ENCODE measurements around the gene PRORP. TPM values are rescaled to one million over a fixed set of nuclear protein-coding genes. Genes with fewer than 3 reads are reported as not detected.
A peak's percentile ranks its signal among the peaks of the same experiment; 100 is the strongest.

PRORP gene
- total and polyA plus RNA-seq, 11 donors: 8.3 to 25.8 (median 21.1) TPM

GRCh38 chr14:35158491-35158890 is 36.1 kb downstream of the PRORP start:
- no peaks in the 10 kb centered on the region for H3K27me3 ChIP-seq
- ATAC-seq (no peak), DNase-seq (no peak)
- H3K9me3 ChIP-seq: no peaks in the 10 kb centered on the region
- peaks cover 0 to 11% (median 0%) of the 10 kb centered on the region in 9 donors for H3K36me3 ChIP-seq
- TF ChIP-seq CTCF (IDR thresholded peaks at IDR 0.05) (no peak), POLR2A (IDR thresholded peaks at IDR 0.05) (no peak)
- intact Hi-C loops (cut with DNase I): no loop called here
- no peak overlapping the region for H3K4me3 ChIP-seq
- WGBS, 4 donors: 88 to 97% (median 90%) methylated on average over 2 of the region's 2 CpGs
- peaks cover 0 to 64% (median 2%) of the 10 kb centered on the region in 12 donors for H3K4me1 ChIP-seq
- H3K27ac ChIP-seq: no peak overlapping the region

GRCh38 chr14:35158951-35159653 is 36.8 kb downstream of the PRORP start:
- ATAC-seq (no peak), DNase-seq (no peak)
- Histone ChIP-seq H3K9me3 (no peaks in the 10 kb centered on the region), H3K4me3 (no peak overlapping the region), H3K27me3 (no peaks in the 10 kb centered on the region), H3K27ac (peak overlapping the region in 1 of 12 donors; percentile 46), H3K4me1 (peaks cover 0 to 61% (median 2%) of the 10 kb centered on the region in 12 donors), H3K36me3 (peaks cover 0 to 11% (median 0%) of the 10 kb centered on the region in 9 donors)
- no peak for TF ChIP-seq CTCF (IDR thresholded peaks at IDR 0.05)
- intact Hi-C loops (cut with DNase I): no loop called here
- WGBS, 4 donors: 75 to 86% (median 84%) methylated on average over 8 of the region's 8 CpGs

GRCh38 chr14:35159742-35160409 is 37.5 kb downstream of the PRORP start:
- no peaks in the 10 kb centered on the region for H3K9me3 ChIP-seq
- peak in 1 of 4 donors; percentile 34 for ATAC-seq
- no peak for TF ChIP-seq POLR2A (IDR thresholded peaks at IDR 0.05)
- no peak for TF ChIP-seq CTCF (IDR thresholded peaks at IDR 0.05)
- peaks cover 0 to 14% (median 5%) of the 10 kb centered on the region in 9 donors for H3K36me3 ChIP-seq
- H3K27me3 ChIP-seq: no peaks in the 10 kb centered on the region
- no peak overlapping the region for H3K4me3 ChIP-seq
- H3K27ac ChIP-seq: peak overlapping the region in 1 of 12 donors; percentile 46
- DNase-seq: no peak
- intact Hi-C loops (cut with DNase I): no loop called here
- peaks cover 0 to 55% (median 2%) of the 10 kb centered on the region in 12 donors for H3K4me1 ChIP-seq
- WGBS, 4 donors: 56 to 68% (median 67%) methylated on average over 6 of the region's 6 CpGs

- no peaks in the 10 kb centered on the region for H3K27me3 ChIP-seq
- ATAC-seq (no peak), DNase-seq (no peak)
- H3K36me3 ChIP-seq: peaks cover 0 to 14% (median 5%) of the 10 kb centered on the region in 9 donors
- TF ChIP-seq CTCF (IDR thresholded peaks at IDR 0.05) (no peak), POLR2A (IDR thresholded peaks at IDR 0.05) (no peak)
- no peaks in the 10 kb centered on the region for H3K9me3 ChIP-seq
- no peak overlapping the region for H3K4me3 ChIP-seq
- peak overlapping the region in 1 of 12 donors; percentile 46 for H3K27ac ChIP-seq
- intact Hi-C loops (cut with DNase I): no loop called here
- 62 to 73% (median 66%) methylated on average over 5 of the region's 5 CpGs for WGBS, 4 donors
- peaks cover 0 to 41% (median 0%) of the 10 kb centered on the region in 12 donors for H3K4me1 ChIP-seq
Measured at GRCh38 chr14:35161231-35161630, 38.9 kb downstream of the PRORP start.
